ENCODE data around the gene CCDC88B.

CCDC88B gene

DNA sequence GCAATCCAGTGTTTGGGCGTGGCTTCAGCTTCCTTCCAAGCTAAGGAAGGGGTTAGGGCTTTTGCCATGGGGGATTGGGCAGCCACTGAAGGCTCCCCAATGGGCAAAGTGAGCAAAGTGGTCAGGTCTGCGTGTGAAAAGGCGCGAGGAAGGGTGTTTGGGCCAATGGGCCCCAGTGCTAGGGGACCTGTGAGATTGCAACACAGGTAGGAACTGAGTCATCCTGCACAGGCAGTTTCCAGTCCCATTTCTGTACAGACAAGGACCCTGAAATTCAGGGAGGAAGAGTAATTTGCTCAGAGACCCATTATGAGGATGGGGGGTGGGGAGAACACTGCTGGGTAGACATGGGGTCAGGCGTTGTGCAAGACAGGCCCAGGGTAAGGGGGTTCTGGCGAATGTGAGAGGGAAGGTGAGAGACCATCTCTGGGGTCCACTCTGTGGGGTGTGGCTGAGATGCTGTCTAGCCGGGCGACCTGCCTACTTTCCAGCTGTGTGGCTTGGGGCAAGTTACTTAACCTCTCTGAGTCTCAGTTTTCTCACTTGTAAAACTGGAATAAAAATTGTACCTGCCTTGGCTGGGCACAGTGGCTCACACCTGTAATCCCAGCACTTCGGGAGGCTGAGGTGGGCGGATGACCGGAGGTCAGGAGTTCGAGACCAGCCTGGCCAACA, 7.3 kb downstream of the CCDC88B start:
- DNase-seq (ENCODE audit: low read depth), result no peak

DNA sequence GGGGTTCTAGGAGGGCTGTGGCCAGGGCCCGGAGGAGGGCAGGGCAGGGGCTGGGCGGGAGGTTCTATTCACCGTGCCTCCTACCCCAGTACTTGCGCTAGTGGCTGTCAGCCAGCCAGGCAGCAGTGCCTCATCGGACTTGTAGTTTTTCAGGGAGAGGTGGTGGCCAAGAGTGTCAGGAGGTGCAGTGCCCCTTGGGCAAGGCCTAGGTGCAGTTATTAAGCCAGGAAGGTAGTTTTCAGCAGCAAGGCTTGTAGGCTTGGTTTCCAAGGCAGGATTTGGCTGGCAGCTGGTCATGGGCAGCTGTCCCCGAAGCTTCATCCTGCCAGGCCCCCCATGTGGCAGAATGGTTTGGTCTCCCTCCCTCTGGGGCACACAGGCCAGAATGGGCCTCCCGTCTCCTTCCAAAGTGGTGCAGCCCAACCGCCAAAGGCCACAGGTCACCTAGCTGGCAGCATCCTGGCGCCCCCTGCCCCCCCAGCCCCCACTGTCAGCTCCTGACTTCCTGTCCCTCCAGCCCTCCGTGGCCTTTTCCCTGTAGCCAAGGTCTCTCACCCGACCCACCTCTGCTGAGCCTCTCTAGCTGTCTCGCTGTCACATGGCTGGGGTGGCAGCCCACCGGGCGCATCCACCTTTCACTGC, 8.5 kb downstream of the CCDC88B start:
- DNase-seq (ENCODE audit: low read depth), result no peak

DNA sequence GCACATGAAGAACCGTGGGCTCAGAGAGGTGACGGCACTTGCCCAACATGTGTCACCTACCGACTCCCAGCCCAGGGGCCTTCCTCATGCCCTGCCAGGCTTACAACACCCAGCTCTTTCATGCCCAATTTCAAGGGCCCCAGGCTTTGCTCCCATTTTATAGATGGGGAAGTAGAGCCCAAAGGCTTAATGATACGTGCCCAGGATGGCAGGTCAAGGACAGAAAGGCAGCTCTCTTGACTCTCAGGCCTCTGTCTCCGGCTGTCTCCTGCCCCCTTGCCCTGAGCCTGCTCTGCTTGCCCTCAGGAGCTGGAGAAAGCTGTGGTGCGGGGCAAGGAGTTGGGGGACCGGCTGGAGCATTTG, 9.0 kb downstream of the CCDC88B start:
- DNase-seq (ENCODE audit: low read depth), result no peak

DNA sequence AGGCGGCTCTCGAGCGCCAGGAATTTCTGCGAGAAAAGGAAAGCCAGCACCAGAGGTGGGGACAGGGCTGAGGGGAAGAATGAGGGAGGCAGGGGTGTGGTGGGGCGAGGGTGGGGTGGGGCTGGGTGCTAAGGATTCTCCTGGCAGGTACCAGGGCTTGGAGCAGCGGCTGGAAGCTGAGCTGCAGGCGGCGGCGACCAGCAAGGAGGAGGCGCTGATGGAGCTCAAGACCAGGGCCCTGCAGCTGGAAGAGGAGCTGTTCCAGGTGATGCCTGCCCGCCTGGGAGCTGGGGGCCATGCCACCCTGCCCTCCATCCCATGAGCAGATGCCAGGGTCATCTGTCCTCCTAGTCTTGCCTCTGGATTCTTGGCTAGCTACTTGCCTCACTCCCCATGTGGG, 9.4 kb downstream of the CCDC88B start:
- no peak for DNase-seq (ENCODE audit: low read depth)

DNA sequence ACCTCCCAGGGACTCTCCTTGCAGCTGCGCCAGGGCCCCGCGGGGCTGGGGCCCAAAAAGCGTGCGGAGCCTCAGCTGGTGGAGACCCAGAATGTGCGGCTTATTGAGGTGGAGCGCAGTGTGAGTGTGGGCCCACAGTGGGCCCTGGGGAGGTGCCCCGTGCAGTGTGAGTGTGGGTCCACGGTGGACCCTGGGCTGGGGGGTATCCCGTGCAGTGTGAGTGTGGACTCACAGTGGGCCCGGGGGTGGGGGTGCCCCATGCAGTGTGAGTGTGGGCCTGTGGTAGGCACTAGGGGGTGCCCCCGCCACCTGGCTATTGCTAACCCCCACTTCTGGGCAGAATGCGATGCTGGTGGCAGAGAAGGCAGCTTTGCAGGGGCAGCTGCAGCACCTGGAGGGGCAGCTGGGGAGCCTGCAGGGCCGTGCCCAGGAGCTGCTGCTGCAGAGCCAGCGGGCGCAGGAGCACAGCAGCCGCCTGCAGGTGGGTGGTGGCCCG, 11.2 kb downstream of the CCDC88B start:
- DNase-seq (ENCODE audit: low read depth), result no peak

DNA sequence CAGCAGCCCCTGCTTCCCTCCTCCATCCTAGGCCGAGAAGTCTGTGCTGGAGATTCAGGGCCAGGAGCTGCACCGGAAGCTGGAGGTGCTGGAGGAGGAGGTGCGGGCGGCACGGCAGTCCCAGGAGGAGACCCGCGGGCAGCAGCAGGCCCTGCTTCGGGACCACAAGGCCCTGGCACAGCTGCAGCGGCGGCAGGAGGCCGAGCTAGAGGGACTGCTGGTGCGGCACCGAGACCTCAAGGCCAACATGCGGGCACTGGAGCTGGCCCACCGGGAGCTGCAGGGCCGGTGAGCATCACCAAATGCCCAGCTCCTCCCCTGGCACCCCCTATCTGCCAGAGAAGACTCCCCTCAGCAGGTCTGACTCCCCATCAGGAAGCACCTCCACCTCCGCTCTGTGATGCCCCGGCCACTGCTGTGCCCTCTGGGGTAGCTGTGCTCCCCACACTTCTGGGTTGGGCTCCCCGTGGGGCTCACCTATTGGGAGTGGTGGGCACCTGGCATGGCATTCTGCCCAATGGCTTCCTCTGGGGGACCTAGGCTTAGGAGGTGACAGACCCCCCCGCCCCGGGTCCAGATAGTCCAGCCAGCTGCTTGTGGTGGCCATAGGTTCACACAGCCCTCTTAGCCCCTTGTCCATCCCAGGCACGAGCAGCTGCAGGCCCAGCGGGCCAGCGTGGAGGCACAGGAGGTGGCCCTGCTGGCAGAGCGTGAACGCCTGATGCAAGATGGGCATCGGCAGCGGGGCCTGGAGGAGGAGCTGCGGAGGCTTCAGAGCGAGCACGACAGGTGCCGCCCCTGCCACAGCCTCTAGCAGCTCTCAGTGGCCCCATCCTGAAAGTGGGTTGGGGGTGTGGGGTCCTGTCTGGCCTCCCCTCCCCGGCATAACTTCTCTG, 12.3 kb downstream of the CCDC88B start:
- DNase-seq (ENCODE audit: low read depth), result no peak

DNA sequence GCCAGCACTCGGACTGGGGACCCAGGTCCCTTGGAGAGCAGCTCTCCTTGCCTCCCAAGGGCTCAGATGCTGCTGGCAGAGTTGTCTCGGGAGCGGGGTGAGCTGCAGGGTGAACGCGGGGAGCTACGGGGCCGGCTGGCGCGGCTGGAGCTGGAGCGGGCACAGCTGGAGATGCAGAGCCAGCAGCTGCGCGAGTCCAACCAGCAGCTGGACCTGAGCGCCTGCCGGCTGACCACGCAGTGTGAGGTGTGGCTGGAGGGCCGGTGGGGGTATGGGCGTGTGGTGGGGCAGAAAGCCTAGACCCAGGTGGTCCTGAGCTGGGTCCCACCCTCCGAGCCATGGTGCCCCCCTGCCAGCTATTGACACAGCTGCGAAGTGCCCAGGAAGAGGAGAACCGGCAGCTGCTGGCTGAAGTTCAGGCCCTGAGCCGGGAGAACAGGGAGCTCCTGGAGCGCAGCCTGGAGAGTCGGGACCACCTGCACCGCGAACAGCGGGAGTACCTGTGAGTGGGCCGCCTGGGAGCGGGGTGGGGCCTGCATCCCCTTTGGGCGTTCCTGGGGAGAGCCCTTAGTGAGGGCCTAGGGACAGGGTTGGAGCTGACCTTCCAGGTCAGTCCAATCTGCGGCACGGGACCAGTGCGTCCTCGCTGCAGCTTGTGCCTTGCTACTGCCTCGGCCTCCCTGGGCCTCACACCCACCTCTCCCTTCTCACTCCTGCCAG, 13.2 kb downstream of the CCDC88B start:
- no peak for DNase-seq (ENCODE audit: low read depth)

DNA sequence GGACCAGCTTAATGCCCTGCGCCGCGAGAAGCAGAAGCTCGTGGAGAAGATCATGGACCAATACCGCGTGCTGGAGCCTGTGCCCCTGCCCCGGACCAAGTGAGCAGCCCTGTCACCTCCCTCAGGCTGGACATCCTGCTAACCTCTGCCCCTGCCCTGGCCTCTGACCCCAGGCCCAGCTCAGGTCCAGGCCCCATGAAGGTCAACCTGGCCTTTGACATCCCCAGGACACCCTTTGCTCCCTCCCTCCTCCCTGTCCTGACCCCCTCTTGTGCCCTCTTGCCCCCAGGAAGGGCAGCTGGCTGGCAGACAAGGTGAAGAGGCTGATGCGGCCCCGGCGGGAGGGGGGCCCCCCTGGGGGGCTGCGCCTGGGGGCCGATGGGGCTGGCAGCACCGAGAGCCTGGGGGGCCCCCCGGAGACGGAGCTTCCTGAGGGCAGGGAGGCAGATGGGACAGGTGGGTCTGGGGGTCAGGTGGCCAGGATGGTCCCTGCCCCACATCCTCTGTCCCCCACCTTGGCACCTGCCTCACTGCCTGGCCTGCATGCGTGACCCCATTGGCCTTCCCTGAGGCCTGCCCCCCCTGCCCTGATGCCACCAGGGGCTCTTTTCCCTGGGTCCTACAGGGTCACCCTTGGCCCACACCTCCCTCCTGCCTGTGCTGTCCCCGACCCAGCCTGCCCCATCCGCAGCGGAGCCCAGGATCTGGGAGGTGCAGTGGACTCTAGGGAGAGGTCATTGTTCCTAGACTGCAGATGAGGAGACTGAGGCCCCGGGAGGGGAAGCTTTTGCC, 13.9 kb downstream of the CCDC88B start:
- no peak for DNase-seq (ENCODE audit: low read depth)

DNA sequence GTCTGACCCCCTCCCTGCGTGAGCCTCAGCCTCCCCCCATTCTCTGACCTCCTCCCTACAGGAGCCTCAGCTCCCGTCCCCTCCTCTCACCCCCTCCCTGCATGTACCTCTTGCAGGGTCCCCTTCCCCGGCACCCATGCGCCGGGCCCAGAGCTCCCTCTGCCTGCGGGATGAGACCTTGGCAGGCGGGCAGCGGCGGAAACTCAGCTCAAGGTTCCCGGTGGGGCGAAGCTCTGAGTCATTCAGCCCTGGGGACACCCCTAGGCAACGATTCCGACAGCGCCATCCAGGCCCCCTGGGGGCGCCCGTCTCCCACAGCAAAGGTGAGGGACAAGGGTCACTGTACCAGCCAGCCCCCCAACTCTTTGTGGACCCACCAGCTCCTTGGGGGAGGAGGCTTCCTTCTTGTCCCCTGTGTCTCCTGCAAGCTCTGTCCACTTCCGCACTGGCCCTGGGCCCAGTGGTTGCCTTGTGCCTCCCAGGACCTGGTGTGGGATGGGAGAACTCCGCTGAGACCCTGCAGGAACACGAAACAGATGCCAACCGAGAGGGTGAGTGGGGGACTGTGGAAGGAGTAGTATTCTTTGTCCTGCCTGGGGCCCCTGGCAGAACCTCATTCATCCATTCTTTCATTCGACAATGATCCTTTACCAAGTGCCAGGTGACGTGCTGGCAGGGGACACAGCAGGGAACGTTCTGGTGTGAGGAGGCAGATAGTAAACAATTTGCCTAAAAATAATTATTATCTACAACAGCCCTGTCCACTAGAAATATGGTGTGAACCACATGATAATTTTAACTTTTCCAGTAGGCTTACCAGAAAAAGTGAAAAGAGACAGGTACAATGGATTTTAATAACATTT, 15.3 kb downstream of the CCDC88B start:
- no peak for DNase-seq (ENCODE audit: low read depth)

DNA sequence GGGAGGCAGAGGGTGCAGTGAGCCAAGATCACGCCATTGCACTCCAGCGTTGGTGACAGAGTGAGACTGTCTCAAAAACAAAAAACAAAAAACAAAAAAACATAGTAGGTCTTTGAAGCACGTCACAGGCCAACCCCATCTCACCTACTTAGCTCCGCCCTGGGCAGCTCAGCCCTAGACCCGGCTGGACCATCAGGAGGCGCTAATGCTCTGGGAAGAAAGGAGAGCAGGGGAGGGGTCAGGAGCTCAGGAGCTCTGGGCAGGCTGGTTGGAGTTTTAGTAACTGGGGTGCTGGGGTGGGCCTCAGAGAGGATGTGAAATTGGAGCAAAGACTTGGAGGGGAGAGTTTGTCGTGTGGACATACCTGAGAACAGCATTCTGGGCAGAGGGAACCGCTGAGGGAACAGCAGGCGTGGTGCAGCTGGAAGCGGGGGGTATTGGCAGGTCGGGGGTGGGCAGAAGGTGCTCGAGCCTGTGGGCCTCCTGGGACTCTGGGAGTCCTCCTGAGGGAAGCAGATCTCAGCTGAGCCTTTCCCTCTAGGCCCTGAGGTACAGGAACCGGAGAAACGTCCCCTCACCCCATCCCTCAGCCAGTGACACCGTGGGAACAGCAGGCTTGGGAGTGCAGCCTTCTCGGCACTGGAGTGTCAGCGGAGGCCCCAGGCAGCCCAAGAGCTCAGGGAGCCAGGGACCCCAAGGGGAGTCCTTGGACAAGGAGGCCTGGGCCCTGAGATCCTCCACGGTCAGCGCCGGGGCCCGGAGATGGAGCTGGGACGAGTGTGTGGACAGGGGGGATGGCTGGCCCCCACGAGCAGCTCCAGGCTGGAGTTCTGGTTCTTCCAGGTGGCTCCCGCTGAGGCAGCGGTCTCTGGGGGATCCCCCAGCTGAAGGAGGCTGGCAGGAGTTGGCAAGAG, 16.8 kb downstream of the CCDC88B start:
- DNase-seq (ENCODE audit: low read depth), result no peak

DNA sequence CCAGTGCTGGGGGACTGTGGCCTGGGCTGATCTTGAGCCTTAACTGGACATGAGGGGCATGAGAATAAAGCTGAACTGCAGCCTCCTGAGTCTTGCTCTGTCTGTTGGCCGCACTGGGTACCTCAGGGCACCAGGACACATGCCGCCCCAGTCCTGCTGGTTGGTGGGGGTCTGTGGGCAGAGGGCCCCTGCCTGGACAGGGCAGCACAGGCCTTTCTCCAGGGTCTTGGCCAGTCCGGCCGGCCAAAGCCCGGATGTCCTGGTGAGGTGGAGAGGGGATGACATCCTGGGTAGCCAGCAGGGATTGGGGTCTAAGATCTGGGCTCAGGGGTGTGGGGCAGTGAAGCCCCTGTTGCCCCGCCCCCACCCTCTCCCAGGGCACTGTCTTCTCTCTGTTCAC, 17.4 kb downstream of the CCDC88B start:
- DNase-seq (ENCODE audit: low read depth), result no peak

DNA sequence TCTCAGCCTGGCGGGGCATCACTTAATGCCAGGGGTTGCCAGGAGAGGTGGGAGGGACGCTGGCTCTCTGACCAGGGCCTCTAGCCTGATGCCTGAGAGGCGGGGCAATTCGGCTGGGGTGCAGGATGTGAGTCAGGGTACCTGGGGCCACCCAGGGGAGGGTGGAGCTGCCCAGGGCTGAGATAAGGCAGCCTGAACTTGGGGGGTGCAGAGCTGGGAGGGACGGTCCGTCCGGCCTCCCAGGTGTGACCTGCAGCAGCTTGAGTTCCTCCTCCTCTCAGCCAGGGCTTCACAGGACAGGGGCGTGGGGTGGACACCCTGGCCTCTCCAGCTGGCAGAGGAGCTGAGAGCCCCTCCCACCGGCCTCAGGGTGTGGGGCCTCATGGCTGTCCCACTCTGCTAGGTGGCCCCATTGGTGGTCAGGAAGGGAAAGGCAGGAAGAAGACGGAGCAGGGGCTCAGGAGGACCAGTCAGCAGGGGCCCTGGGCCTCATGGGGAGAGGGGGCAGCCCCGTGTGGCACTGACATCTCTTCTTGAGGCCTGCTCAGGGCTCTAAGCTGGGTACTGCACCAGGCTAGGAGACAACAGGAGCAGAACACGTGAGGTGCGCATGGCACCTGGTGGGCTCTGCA, 18.0 kb downstream of the CCDC88B start:
- DNase-seq (ENCODE audit: low read depth), result no peak

DNA sequence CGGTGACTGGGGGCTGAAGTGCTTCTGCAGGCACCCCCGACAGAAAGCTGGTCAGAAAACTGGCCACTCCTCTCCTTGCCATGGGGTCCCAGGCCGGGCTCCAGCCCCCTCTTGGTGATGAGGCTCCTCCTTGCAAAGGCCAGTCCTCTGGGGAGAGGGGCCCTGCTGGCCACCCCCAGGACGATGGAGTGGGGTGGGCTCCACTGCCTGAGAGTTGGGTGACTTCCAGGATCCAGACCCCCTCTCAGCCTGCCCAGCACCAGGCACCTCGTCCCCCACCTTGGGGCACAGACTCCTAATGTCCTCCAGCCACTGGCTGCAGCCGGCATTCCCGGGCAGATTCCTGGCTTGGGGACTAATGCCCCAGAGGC, 18.5 kb downstream of the CCDC88B start:
- DNase-seq (ENCODE audit: low read depth), result no peak

DNA sequence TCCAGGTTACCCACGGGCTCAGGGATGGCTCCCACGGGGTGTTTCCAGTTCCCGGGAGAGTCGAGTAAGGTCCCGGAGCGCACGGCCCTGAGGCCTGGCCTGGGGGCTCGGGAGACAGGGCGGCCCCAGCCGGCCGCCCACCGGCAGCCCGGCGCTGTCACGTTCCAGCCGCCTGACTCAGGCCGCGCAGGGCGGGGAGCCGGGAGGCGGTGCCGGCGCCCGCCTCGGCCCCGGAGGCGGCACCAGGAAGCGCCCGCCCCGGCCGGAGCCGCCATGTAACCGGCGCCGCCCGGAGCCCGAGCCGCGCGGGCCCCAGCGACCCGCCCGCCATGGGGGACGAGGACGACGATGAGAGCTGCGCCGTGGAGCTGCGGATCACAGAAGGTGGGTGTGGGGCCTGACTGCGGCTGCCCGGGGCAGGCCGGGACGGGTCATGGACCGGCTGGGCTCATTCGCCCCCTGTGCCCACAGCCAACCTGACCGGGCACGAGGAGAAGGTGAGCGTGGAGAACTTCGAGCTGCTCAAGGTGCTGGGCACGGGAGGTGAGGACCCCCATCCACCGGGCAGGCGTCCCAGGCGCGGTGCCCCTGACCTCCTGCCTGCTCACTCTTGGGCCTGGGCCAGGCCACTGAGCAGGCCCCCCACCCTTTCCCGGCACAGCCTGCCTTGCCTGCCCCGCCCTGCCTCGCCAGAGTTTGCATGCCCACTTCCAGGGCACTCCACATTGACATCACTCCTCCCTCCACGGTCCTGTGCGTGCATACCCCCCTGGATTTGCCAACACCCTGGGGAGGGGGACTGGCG, 19.1 kb downstream of the CCDC88B start, which contains the start of gene RPS6KA4:
TSS of gene RPS6KA4 (plus strand) at position 256 of the 805 bp plus-strand sequence. CDS start at position 330, 74 bp downstream.
- DNase-seq (ENCODE audit: low read depth), result peak; percentile 41

DNA sequence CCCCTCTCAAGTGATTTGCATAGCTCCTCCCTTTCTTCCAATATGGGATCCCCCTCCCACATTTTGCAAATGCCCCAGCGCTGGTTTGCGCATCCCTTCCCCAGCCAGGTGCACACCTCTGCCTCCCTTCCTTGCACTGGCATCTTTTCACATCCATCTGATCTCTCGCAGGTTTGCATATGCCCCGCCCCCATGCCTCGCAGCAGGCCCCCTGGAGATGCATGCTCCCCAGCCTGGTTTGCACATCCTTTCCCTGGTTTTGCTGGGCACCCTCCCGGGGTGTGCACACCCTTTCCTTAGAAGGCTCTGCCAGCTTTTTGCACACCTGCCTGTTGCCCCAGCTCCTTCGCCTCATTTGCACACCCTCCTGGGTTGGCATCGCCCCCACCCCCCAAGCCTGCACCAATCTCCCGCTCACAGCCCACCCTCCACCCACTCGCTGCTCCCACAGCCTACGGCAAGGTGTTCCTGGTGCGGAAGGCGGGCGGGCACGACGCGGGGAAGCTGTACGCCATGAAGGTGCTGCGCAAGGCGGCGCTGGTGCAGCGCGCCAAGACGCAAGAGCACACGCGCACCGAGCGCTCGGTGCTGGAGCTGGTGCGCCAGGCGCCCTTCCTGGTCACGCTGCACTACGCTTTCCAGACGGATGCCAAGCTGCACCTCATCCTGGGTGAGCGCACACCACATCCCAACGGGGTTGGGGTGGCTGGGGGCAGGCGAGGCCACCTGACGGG, 19.9 kb downstream of the CCDC88B start:
- DNase-seq (ENCODE audit: low read depth), result no peak

DNA sequence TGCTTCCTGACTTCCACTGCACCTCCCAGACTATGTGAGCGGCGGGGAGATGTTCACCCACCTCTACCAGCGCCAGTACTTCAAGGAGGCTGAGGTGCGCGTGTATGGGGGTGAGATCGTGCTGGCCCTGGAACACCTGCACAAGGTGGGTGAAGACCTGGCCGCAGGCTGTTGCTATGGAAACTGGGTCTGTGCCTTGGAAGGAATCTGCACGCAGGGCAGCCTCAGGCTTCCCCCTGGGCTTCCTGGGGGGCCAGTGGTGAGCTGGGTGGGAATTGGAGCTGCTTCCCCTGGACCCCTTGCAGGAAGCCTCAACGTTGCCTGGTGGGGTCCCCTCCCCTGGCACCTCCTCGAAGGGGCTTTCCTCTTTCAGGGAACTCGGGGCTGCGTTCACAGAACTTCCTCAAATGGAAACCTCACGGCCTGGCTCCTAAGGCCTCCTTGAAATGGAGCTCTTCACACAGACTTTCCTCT, 20.5 kb downstream of the CCDC88B start:
- no peak for DNase-seq (ENCODE audit: low read depth)

DNA sequence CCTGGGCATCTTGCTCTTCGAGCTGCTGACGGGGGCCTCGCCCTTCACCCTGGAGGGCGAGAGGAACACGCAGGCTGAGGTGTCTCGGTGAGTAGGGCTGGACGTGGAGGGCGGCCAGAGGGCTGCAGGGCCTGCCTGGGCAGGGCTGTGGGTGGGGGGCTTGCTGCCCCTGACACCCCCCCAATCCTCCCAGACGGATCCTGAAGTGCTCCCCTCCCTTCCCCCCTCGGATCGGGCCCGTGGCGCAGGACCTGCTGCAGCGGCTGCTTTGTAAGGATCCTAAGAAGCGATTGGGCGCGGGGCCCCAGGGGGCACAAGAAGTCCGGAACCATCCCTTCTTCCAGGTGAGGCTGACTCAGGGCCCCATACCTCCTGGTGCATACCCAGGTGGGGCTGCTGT, 21.7 kb downstream of the CCDC88B start:
- no peak for DNase-seq (ENCODE audit: low read depth)

All from activated T-helper 9 cell treated with anti-CD3 and anti-CD28 coated beads, Interleukin-2, amount 50 U/mL, for 16 hours (primary cell).